Common myeloid progenitor, CD34-positive (primary cell): ENCODE results near the gene IMMP2L.

Experiments
- CTCF ChIA-PET: fragments of 350-600 bp; sonication (Branson Sonifier 250); formaldehyde crosslinking; loops from one replicate; lab custom pipeline; 2021; ENCODE audit warnings: antibody characterized with exemption; lab: Charles Lee
- POLR2A ChIA-PET: fragments of 350-600 bp; sonication (Branson Sonifier 250); formaldehyde crosslinking; loops from one replicate; lab custom pipeline; 2021; ENCODE audit warnings: antibody characterized with exemption; lab: Charles Lee
- DNase-seq, 3 donors: peaks; one replicate each; pipeline versions ENCODE4 v3.0.0 to v3.0.0-alpha.2; 2013
- H3K27ac ChIP-seq, 2 experiments: 1 replicate in 1 of 2; 2 replicates in 1 of 2; pipeline ENCODE4 v1.7.0; 2013; ENCODE audit warnings: inconsistent platforms in 2 of 2, low read length in 2 of 2, mild to moderate bottlenecking in 2 of 2, low read depth in 1 of 2, moderate library complexity in 1 of 2; ENCODE audit not compliant: severe bottlenecking in 2 of 2, insufficient read depth in 1 of 2, poor library complexity in 1 of 2
- H3K27me3 ChIP-seq, 5 experiments: replicated peaks in 2 of 5; 1 replicate in 3 of 5; 2 replicates in 2 of 5; pipeline versions ENCODE4 v1.6.1 to v1.7.0; 2013; ENCODE audit warnings: low read length in 4 of 5, mild to moderate bottlenecking in 2 of 5, moderate library complexity in 2 of 5, inconsistent platforms in 1 of 5; ENCODE audit not compliant: insufficient read depth in 5 of 5, control insufficient read depth in 4 of 5
- H3K36me3 ChIP-seq, 4 experiments: 1 replicate in 2 of 4; 2 replicates in 2 of 4; pipeline versions ENCODE4 v1.6.1 to v1.7.0; 2013; ENCODE audit warnings: low read length in 3 of 4, control low read depth in 1 of 4, mild to moderate bottlenecking in 1 of 4; ENCODE audit not compliant: control insufficient read depth in 4 of 4, insufficient read depth in 4 of 4
- H3K4me1 ChIP-seq, 4 experiments: 1 replicate in 3 of 4; 2 replicates in 1 of 4; pipeline versions ENCODE4 v1.6.1 to v1.7.1; 2013; ENCODE audit warnings: low read length in 3 of 4, mild to moderate bottlenecking in 3 of 4, control low read depth in 1 of 4, inconsistent platforms in 1 of 4, moderate library complexity in 1 of 4; ENCODE audit not compliant: control insufficient read depth in 4 of 4, insufficient read depth in 4 of 4; ENCODE audit errors: control extremely low read depth in 1 of 4
- H3K4me3 ChIP-seq, 7 experiments: 1 replicate in 4 of 7; 2 replicates in 3 of 7; pipeline versions ENCODE4 v1.5.1 to v1.7.0; 2013; ENCODE audit warnings: mild to moderate bottlenecking in 7 of 7, low read length in 6 of 7, moderate library complexity in 6 of 7, inconsistent platforms in 2 of 7, low read depth in 2 of 7, control low read depth in 1 of 7; ENCODE audit not compliant: insufficient read depth in 4 of 7, control insufficient read depth in 1 of 7; ENCODE audit errors: extremely low read depth in 1 of 7
- H3K9me3 ChIP-seq, 5 experiments: 1 replicate in 4 of 5; 2 replicates in 1 of 5; pipeline versions ENCODE4 v1.6.1 to v1.7.1; 2013; ENCODE audit warnings: low read length in 4 of 5, mild to moderate bottlenecking in 2 of 5, inconsistent platforms in 1 of 5, low read depth in 1 of 5, moderate library complexity in 1 of 5; ENCODE audit not compliant: control insufficient read depth in 4 of 5, insufficient read depth in 2 of 5; ENCODE audit errors: control extremely low read depth in 1 of 5
- WGBS: methylation state at CpG from one replicate; pipeline ENCODE4 v1.1.5; 2013; ENCODE audit not compliant: insufficient coverage; 5-methylcytosine and 5-hydroxymethylcytosine counted together

Gene IMMP2L

GRCh38 chr7:111138586-111138985 is 423.7 kb downstream of the IMMP2L start:
- DNase-seq: no peak
- Histone ChIP-seq H3K4me1 (peaks cover 6 to 25% (median 16%) of the 10 kb centered on the region in 4 experiments), H3K36me3 (no peaks in the 10 kb centered on the region), H3K27ac (peak overlapping the region; percentile 52 to 72), H3K4me3 (peak overlapping the region in 1 of 7 experiments; percentile 53), H3K27me3 (no peaks in the 10 kb centered on the region), H3K9me3 (no peaks in the 10 kb centered on the region)
- ChIA-PET POLR2A (interaction anchor here (0.8 kb wide), 1 partner anchor 40 kb away, joined by 4 read pairs; no protein-coding TSS in a partner anchor), CTCF (interaction anchor here (0.8 to 1.8 kb wide), 3 partner anchors 13 to 91 kb away, joined by 3 to 4 read pairs (median 3); no protein-coding TSS in a partner anchor)

GRCh38 chr7:111138193-111138569 is 424.1 kb downstream of the IMMP2L start:
- POLR2A ChIA-PET: interaction anchor here (0.8 kb wide), 1 partner anchor 39 kb away, joined by 4 read pairs; no protein-coding TSS in a partner anchor
- H3K27me3 ChIP-seq: no peaks in the 10 kb centered on the region
- no peaks in the 10 kb centered on the region for H3K36me3 ChIP-seq
- peaks cover 6 to 25% (median 16%) of the 10 kb centered on the region in 4 experiments for H3K4me1 ChIP-seq
- peak; percentile 76 to 95 (median 93) for DNase-seq
- CTCF ChIA-PET: interaction anchor here (0.8 to 1.8 kb wide), 3 partner anchors 12 to 92 kb away, joined by 3 to 4 read pairs (median 3); no protein-coding TSS in a partner anchor
- H3K9me3 ChIP-seq: no peaks in the 10 kb centered on the region
- WGBS: 0% methylated on average over 1 of the region's 2 CpGs
- peak overlapping the region; percentile 52 to 72 for H3K27ac ChIP-seq
- peak overlapping the region in 2 of 7 experiments; percentile 16 to 53 for H3K4me3 ChIP-seq

- CTCF ChIA-PET: interaction anchor here (0.8 to 1.8 kb wide), 3 partner anchors 12 to 92 kb away, joined by 3 to 4 read pairs (median 3); no protein-coding TSS in a partner anchor
- H3K4me1 ChIP-seq: peaks cover 6 to 25% (median 16%) of the 10 kb centered on the region in 4 experiments
- peak overlapping the region; percentile 52 to 72 for H3K27ac ChIP-seq
- POLR2A ChIA-PET: no interaction called here
- 43% methylated on average over 2 of the region's 4 CpGs for WGBS
- no peaks in the 10 kb centered on the region for H3K36me3 ChIP-seq
- H3K9me3 ChIP-seq: no peaks in the 10 kb centered on the region
- H3K27me3 ChIP-seq: no peaks in the 10 kb centered on the region
- H3K4me3 ChIP-seq: peak overlapping the region in 2 of 7 experiments; percentile 16 to 53
- peak; percentile 3 to 60 (median 50) for DNase-seq
These were observed 424.7 kb downstream of the IMMP2L start for GRCh38 chr7:111137296-111138192.

- H3K9me3 ChIP-seq: no peaks in the 10 kb centered on the region
- peaks cover 2 to 5% (median 4%) of the 10 kb centered on the region in 4 experiments for H3K4me1 ChIP-seq
- H3K4me3 ChIP-seq: no peak overlapping the region
- 83% methylated on average over 1 of the region's 1 CpG for WGBS
- no peak for DNase-seq
- no peaks in the 10 kb centered on the region for H3K36me3 ChIP-seq
- CTCF ChIA-PET: interaction anchor here (0.7 kb wide), 1 partner anchor 735 kb away, joined by 3 read pairs; no protein-coding TSS in a partner anchor
- H3K27me3 ChIP-seq: no peaks in the 10 kb centered on the region
- POLR2A ChIA-PET: no interaction called here
- H3K27ac ChIP-seq: no peak overlapping the region
These were observed 429.5 kb downstream of the IMMP2L start for GRCh38 chr7:111132833-111133232.

- H3K4me1 ChIP-seq: no peaks in the 10 kb centered on the region
- 100% methylated on average over 3 of the region's 4 CpGs for WGBS
- H3K4me3 ChIP-seq: no peak overlapping the region
- no peaks in the 10 kb centered on the region for H3K36me3 ChIP-seq
- no peak overlapping the region for H3K27ac ChIP-seq
- no peak for DNase-seq
- POLR2A ChIA-PET: no interaction called here
- CTCF ChIA-PET: no interaction called here
- H3K9me3 ChIP-seq: no peaks in the 10 kb centered on the region
- no peaks in the 10 kb centered on the region for H3K27me3 ChIP-seq
These were observed 432.9 kb downstream of the IMMP2L start for GRCh38 chr7:111129435-111129834.

GRCh38 chr7:111126987-111127386 is 435.3 kb downstream of the IMMP2L start:
- POLR2A ChIA-PET: no interaction called here

GRCh38 chr7:111115966-111116365 is 446.3 kb downstream of the IMMP2L start:
- Histone ChIP-seq H3K4me1 (no peaks in the 10 kb centered on the region), H3K27ac (no peak overlapping the region), H3K27me3 (no peaks in the 10 kb centered on the region), H3K36me3 (no peaks in the 10 kb centered on the region), H3K9me3 (no peaks in the 10 kb centered on the region), H3K4me3 (no peak overlapping the region)
- DNase-seq: no peak
- ChIA-PET CTCF (interaction anchor here (1.1 kb wide), 1 partner anchor 19 kb away, joined by 3 read pairs; no protein-coding TSS in a partner anchor), POLR2A (no interaction called here)
- no CpG with 5 or more reads among the region's 2 CpGs for WGBS

More at GRCh38 chr7:111126987-111127386, 435.3 kb downstream of the IMMP2L start:
- Histone ChIP-seq H3K9me3 (no peaks in the 10 kb centered on the region), H3K4me1 (no peaks in the 10 kb centered on the region), H3K27ac (no peak overlapping the region), H3K36me3 (no peaks in the 10 kb centered on the region), H3K27me3 (no peaks in the 10 kb centered on the region), H3K4me3 (no peak overlapping the region)
- 70% methylated on average over 3 of the region's 3 CpGs for WGBS
- CTCF ChIA-PET: interaction anchor here (0.6 kb wide), 1 partner anchor 245 kb away, joined by 3 read pairs; no protein-coding TSS in a partner anchor
- DNase-seq: peak in 1 of 3 donors; percentile 8
